ENCODE measurements around the gene CALML5. TPM values are rescaled to one million over a fixed set of nuclear protein-coding genes. Genes with fewer than 3 reads are reported as not detected.

The CALML5 gene
- total RNA-seq, 1 donor from 2014 or later = not detected

- no peak overlapping the region for H3K27ac Mint-ChIP-seq (ENCODE audit: unreplicated experiment)
- peaks cover 5% of the 10 kb centered on the region for H3K9me3 Mint-ChIP-seq (ENCODE audit: unreplicated experiment)
- no peak for DNase-seq
- peaks cover 5% of the 10 kb centered on the region for H3K4me1 Mint-ChIP-seq (ENCODE audit: low read depth, unreplicated experiment)
- TF ChIP-seq CTCF (IDR thresholded peaks at IDR 0.05; ENCODE audit: partially characterized antibody, unreplicated experiment) = no peak
- H3K4me3 Mint-ChIP-seq (ENCODE audit: unreplicated experiment) = no peak overlapping the region
- H3K27me3 Mint-ChIP-seq (ENCODE audit: unreplicated experiment) = no peaks in the 10 kb centered on the region
- H3K36me3 Mint-ChIP-seq (ENCODE audit: unreplicated experiment) = peaks cover 5% of the 10 kb centered on the region
These were observed 38.7 kb downstream of the CALML5 start for GRCh38 chr10:5460468-5461202.

GRCh38 chr10:5458949-5459747 lies 40.2 kb downstream of the CALML5 start:
- Mint-ChIP-seq H3K9me3 (ENCODE audit: unreplicated experiment) (peaks cover 3% of the 10 kb centered on the region), H3K4me3 (ENCODE audit: unreplicated experiment) (no peak overlapping the region), H3K4me1 (ENCODE audit: low read depth, unreplicated experiment) (peaks cover 4% of the 10 kb centered on the region), H3K36me3 (ENCODE audit: unreplicated experiment) (peaks cover 5% of the 10 kb centered on the region), H3K27me3 (ENCODE audit: unreplicated experiment) (no peaks in the 10 kb centered on the region), H3K27ac (ENCODE audit: unreplicated experiment) (no peak overlapping the region)
- DNase-seq = no peak
- no peak for TF ChIP-seq CTCF (IDR thresholded peaks at IDR 0.05; ENCODE audit: partially characterized antibody, unreplicated experiment)

GRCh38 chr10:5458425-5458824 lies 40.9 kb downstream of the CALML5 start:
- Mint-ChIP-seq H3K4me1 (ENCODE audit: low read depth, unreplicated experiment) (peaks cover 4% of the 10 kb centered on the region), H3K9me3 (ENCODE audit: unreplicated experiment) (peaks cover under 1% of the 10 kb centered on the region), H3K27me3 (ENCODE audit: unreplicated experiment) (no peaks in the 10 kb centered on the region), H3K36me3 (ENCODE audit: unreplicated experiment) (no peaks in the 10 kb centered on the region), H3K4me3 (ENCODE audit: unreplicated experiment) (no peak overlapping the region), H3K27ac (ENCODE audit: unreplicated experiment) (no peak overlapping the region)
- DNase-seq = no peak
- TF ChIP-seq CTCF (IDR thresholded peaks at IDR 0.05; ENCODE audit: partially characterized antibody, unreplicated experiment) = no peak

- no peaks in the 10 kb centered on the region for H3K36me3 Mint-ChIP-seq (ENCODE audit: unreplicated experiment)
- no peak overlapping the region for H3K27ac Mint-ChIP-seq (ENCODE audit: unreplicated experiment)
- H3K4me1 Mint-ChIP-seq (ENCODE audit: low read depth, unreplicated experiment) = peaks cover 4% of the 10 kb centered on the region
- TF ChIP-seq CTCF (IDR thresholded peaks at IDR 0.05; ENCODE audit: partially characterized antibody, unreplicated experiment) = no peak
- DNase-seq = no peak
- H3K4me3 Mint-ChIP-seq (ENCODE audit: unreplicated experiment) = no peak overlapping the region
- H3K9me3 Mint-ChIP-seq (ENCODE audit: unreplicated experiment) = no peaks in the 10 kb centered on the region
- no peaks in the 10 kb centered on the region for H3K27me3 Mint-ChIP-seq (ENCODE audit: unreplicated experiment)
These were observed 41.6 kb downstream of the CALML5 start for GRCh38 chr10:5457741-5458140.

- TF ChIP-seq CTCF (IDR thresholded peaks at IDR 0.05; ENCODE audit: partially characterized antibody, unreplicated experiment) = no peak
- Mint-ChIP-seq H3K27me3 (ENCODE audit: unreplicated experiment) (no peaks in the 10 kb centered on the region), H3K36me3 (ENCODE audit: unreplicated experiment) (no peaks in the 10 kb centered on the region), H3K4me3 (ENCODE audit: unreplicated experiment) (no peak overlapping the region), H3K27ac (ENCODE audit: unreplicated experiment) (no peak overlapping the region), H3K4me1 (ENCODE audit: low read depth, unreplicated experiment) (peaks cover 4% of the 10 kb centered on the region), H3K9me3 (ENCODE audit: unreplicated experiment) (no peaks in the 10 kb centered on the region)
- no peak for DNase-seq
These were observed 42.8 kb downstream of the CALML5 start for GRCh38 chr10:5456563-5456962.

All from glutamatergic neuron (in vitro differentiated cells).